Lung (tissue), 12 donors: Measurements from ENCODE around the gene SLC6A20. TPM values are rescaled to one million over a fixed set of nuclear protein-coding genes. Genes with fewer than 3 reads are reported as not detected.
A peak's percentile ranks its signal among the peaks of the same experiment; 100 is the strongest.

Source experiments
- ATAC-seq: fragments of 200-7000 bp; cut with Tn5 transposase; one replicate; pipeline ENCODE4 v1.9.1; 2020; ENCODE audit warnings: moderate number of reproducible peaks; ENCODE audit not compliant: insufficient read depth, low FRiP score
- DNase-seq, 3 donors: peaks; one replicate each; pipeline ENCODE4 v3.0.0-alpha.2; 2013 to 2017
- H3K27ac ChIP-seq, 2 donors: one replicate each; pipeline ENCODE4 v1.5.1; 2013; ENCODE audit warnings: mild to moderate bottlenecking in 2 of 2, moderate library complexity in 2 of 2, control low read depth in 1 of 2, inconsistent platforms in 1 of 2, low read depth in 1 of 2, low read length in 1 of 2
- H3K27me3 ChIP-seq, 3 donors: one replicate each; pipeline ENCODE4 v1.5.1; 2013; ENCODE audit warnings: low read length in 2 of 3; ENCODE audit not compliant: control insufficient read depth in 3 of 3, insufficient read depth in 3 of 3
- H3K36me3 ChIP-seq, 4 donors: one replicate each; pipeline ENCODE4 v1.5.1; 2013; ENCODE audit warnings: low read length in 4 of 4, mild to moderate bottlenecking in 1 of 4, moderate library complexity in 1 of 4; ENCODE audit not compliant: control insufficient read depth in 4 of 4, insufficient read depth in 4 of 4
- H3K4me1 ChIP-seq, 5 donors: one replicate each; pipeline ENCODE4 v1.5.1; 2013; ENCODE audit warnings: low read length in 5 of 5, mild to moderate bottlenecking in 2 of 5, moderate library complexity in 1 of 5; ENCODE audit not compliant: control insufficient read depth in 5 of 5, insufficient read depth in 5 of 5
- H3K4me3 ChIP-seq: one replicate; pipeline ENCODE4 v1.5.1; 2013; ENCODE audit warnings: mild to moderate bottlenecking, control low read depth, moderate library complexity
- H3K9ac ChIP-seq, 2 donors: one replicate each; pipeline ENCODE4 v1.5.1; 2013; ENCODE audit warnings: low read length in 2 of 2, control low read depth in 1 of 2; ENCODE audit not compliant: insufficient read depth in 1 of 2
- H3K9me3 ChIP-seq, 4 donors: one replicate each; pipeline ENCODE4 v1.5.1; 2013; ENCODE audit warnings: low read length in 3 of 4, mild to moderate bottlenecking in 1 of 4, moderate library complexity in 1 of 4; ENCODE audit not compliant: control insufficient read depth in 4 of 4, insufficient read depth in 3 of 4
- WGBS, 2 donors: extraction: QIAGEN DNeasy Blood & Tissue Kit; methylation state at CpG; one replicate each; pipeline ENCODE4 v1.1.7; 2013; 5-methylcytosine and 5-hydroxymethylcytosine counted together
- polyA plus RNA-seq, 2 donors: library from polyadenylated mRNA; stranded (reverse); fragments of 200-250 nt; gene quantifications; one replicate each; pipeline ENCODE4 v1.2.1, GENCODE V29; 2013
- total RNA-seq, 2 donors: library from RNA; depleted of rRNA in 1 of 2; stranded (reverse); fragments of >200 nt in 1 of 2; gene quantifications; one replicate each; pipeline ENCODE4 v1.2.1, GENCODE V29; 2014 to 2021
- TF ChIP-seq, protein P1 (sequence below): IDR thresholded peaks from 2 replicates; pipeline ENCODE4 v1.5.1; 2012; ENCODE audit warnings: mild to moderate bottlenecking; ENCODE audit errors: control extremely low read depth, extremely low read depth
- donor health status: control.
- donor health status: control.
- donor health status: Bipolar disorder and iron deficiency.
- donor health status: healthy.
- donor health status: DM: yes; HTN: yes; CAD: no.

The SLC6A20 gene
- total and polyA plus RNA-seq, 4 donors: 0.28 to 10.2 (median 1.8) TPM

DNA sequence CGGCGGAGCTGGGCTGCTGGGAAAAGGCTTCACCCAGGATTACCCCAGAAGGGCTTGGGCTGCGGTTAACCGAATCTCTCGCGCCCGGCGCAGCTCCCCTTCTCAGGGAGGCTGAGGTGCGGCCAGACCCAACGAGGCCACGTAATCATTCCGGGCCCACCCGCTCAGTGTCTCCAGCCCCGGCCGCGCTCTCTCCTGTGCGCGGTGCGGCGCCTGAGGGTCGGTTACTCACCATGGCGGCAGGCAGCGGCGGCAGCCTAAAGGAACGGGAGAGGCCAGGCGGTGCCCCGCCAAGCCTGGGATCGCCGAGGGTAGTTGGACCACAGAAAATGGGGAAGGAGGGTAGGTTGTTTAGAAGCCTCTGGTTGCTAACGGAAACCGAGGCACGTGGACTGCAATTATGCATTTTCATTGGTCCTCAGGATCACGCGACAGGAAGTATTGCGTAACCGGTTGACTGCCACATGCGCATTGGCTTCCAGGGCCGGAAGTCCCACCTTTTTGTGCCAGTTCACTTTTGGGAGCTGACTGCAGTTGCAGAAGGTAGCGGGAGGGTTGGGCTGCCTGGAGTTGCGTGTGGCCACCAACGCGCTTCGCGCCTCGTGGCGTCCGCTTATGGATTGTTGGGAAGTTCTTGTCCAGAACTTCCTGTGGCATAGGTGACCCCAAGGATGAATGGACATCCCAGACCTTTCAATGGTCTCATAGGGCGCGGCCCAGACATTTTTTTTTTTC is 45.6 kb upstream of the SLC6A20 start, which contains the start of gene LZTFL1:
Gene LZTFL1, minus strand, starts transcription at position 363 of the 735 bp plus-strand sequence. Its CDS starts 128 bp downstream, at position 235.
- Histone ChIP-seq H3K27ac (peak within 1 kb of the TSS; percentile 61 to 69), H3K9me3 (no peaks in the 10 kb centered on the region), H3K4me3 (peak within 1 kb of the TSS; percentile 70), H3K4me1 (peaks cover 0 to 9% (median 3%) of the 10 kb centered on the region in 5 donors), H3K9ac (peak within 1 kb of the TSS; percentile 71 to 79), H3K36me3 (peaks cover 0 to 5% (median 2%) of the 10 kb centered on the region in 4 donors), H3K27me3 (peaks cover 0 to 12% (median 7%) of the 10 kb centered on the region in 3 donors)
- ATAC-seq (peak; percentile 95), DNase-seq (peak; percentile 97 to 99 (median 98))
- TF ChIP-seq, protein P1, sequence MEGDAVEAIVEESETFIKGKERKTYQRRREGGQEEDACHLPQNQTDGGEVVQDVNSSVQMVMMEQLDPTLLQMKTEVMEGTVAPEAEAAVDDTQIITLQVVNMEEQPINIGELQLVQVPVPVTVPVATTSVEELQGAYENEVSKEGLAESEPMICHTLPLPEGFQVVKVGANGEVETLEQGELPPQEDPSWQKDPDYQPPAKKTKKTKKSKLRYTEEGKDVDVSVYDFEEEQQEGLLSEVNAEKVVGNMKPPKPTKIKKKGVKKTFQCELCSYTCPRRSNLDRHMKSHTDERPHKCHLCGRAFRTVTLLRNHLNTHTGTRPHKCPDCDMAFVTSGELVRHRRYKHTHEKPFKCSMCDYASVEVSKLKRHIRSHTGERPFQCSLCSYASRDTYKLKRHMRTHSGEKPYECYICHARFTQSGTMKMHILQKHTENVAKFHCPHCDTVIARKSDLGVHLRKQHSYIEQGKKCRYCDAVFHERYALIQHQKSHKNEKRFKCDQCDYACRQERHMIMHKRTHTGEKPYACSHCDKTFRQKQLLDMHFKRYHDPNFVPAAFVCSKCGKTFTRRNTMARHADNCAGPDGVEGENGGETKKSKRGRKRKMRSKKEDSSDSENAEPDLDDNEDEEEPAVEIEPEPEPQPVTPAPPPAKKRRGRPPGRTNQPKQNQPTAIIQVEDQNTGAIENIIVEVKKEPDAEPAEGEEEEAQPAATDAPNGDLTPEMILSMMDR: no peak
- 3 to 5% methylated on average over 49 of the region's 49 CpGs for WGBS, 2 donors

DNA sequence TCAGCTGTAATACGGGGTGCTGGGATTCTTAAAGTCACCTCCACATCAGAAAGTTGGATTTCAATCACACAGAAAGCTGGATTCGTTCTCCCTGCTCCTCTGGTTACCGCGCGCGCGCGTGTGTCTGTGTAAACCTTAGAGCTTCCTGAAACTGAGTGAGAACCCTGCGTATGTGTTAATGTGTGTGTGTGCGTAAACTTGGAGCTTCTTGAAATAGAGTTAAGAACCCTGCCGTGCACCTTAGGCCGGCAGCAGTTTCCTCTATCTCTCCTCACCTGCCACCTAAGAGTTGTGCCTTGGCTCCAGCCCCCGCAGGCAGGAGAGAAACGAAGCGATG is 45.1 kb upstream of the SLC6A20 start:
- Histone ChIP-seq H3K9ac (peak overlapping the region; percentile 71 to 79), H3K4me3 (peak overlapping the region; percentile 70), H3K27me3 (peaks cover 0 to 7% (median 3%) of the 10 kb centered on the region in 3 donors), H3K9me3 (no peaks in the 10 kb centered on the region), H3K27ac (peak overlapping the region in 1 of 2 donors; percentile 69), H3K36me3 (peaks cover 0 to 10% (median 2%) of the 10 kb centered on the region in 4 donors), H3K4me1 (peaks cover 0 to 9% (median 3%) of the 10 kb centered on the region in 5 donors)
- DNase-seq (peak; percentile 16 to 48 (median 19)), ATAC-seq (no peak)
- 0 to 1% methylated on average over 15 of the region's 15 CpGs for WGBS, 2 donors
- TF ChIP-seq, protein P1: no peak

DNA sequence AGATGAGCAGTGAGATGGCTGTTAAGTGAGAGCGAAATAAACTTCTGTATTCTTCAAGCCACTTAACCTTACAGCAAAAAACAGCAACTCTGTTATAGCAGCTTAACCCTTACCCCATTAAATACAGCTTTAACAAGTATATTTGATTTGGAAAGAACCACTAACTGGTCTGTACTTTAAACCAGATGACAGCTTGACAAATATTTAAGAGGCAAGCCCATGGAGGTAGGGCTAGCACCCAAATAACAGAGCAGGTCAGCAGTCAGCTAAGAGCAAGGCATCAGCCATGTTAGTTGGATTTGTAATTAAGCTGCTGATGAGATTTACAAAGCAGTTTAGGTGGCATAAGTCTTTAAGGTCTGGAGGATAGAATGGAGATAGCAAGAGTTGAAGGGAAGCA is 42.1 kb upstream of the SLC6A20 start:
- Histone ChIP-seq H3K9ac (no peak overlapping the region), H3K27me3 (peaks cover 0 to 3% (median 0%) of the 10 kb centered on the region in 3 donors), H3K4me1 (peaks cover 0 to 9% (median 3%) of the 10 kb centered on the region in 5 donors), H3K27ac (no peak overlapping the region), H3K36me3 (peaks cover 6 to 25% (median 8%) of the 10 kb centered on the region in 4 donors), H3K9me3 (no peaks in the 10 kb centered on the region), H3K4me3 (no peak overlapping the region)
- no peak for DNase-seq
- ATAC-seq: no peak
- 77 to 96% methylated on average over 1 of the region's 1 CpG for WGBS, 2 donors
- TF ChIP-seq, protein P1: no peak
